ENCODE data around the gene KLRC1. TPM values are rescaled to one million over a fixed set of nuclear protein-coding genes. Genes with fewer than 3 reads are reported as not detected.

KLRC1 gene
- not detected in 2 replicates for polyA plus RNA-seq
- polyA minus RNA-seq = not detected in 2 replicates

DNA sequence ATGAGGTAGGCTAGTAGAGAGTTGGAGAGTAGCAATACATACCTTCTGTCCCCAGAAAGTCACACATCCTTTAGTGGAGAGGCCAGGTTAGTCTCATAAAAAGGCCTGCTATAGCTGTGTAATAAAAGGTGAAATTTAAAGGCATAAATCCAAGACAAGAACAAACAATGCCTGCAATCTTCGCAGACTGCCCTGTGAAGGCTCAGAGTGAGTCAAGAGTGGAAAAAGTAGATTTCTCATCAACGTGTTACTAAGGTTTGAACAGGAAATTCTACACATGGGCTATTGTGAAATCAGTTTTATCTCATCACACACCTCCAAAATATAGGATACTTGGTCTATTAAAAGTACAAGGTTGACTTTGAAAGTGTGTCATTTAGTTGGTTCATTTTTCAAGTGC is at the start of gene KLRC1:
TSS of gene KLRC1 (minus strand) at position 222 of the 400 bp plus-strand sequence. CDS start 2,221 bp downstream, outside the sequence.
- no peak for TF ChIP-seq POLR2AphosphoS5 (IDR thresholded peaks at IDR 0.05)
- no peak for TF ChIP-seq MXI1 (conservative IDR thresholded peaks at IDR 0.05; ENCODE audit: poor library complexity, severe bottlenecking)
- TF ChIP-seq, protein P1, sequence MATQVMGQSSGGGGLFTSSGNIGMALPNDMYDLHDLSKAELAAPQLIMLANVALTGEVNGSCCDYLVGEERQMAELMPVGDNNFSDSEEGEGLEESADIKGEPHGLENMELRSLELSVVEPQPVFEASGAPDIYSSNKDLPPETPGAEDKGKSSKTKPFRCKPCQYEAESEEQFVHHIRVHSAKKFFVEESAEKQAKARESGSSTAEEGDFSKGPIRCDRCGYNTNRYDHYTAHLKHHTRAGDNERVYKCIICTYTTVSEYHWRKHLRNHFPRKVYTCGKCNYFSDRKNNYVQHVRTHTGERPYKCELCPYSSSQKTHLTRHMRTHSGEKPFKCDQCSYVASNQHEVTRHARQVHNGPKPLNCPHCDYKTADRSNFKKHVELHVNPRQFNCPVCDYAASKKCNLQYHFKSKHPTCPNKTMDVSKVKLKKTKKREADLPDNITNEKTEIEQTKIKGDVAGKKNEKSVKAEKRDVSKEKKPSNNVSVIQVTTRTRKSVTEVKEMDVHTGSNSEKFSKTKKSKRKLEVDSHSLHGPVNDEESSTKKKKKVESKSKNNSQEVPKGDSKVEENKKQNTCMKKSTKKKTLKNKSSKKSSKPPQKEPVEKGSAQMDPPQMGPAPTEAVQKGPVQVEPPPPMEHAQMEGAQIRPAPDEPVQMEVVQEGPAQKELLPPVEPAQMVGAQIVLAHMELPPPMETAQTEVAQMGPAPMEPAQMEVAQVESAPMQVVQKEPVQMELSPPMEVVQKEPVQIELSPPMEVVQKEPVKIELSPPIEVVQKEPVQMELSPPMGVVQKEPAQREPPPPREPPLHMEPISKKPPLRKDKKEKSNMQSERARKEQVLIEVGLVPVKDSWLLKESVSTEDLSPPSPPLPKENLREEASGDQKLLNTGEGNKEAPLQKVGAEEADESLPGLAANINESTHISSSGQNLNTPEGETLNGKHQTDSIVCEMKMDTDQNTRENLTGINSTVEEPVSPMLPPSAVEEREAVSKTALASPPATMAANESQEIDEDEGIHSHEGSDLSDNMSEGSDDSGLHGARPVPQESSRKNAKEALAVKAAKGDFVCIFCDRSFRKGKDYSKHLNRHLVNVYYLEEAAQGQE (IDR thresholded peaks at IDR 0.05; ENCODE audit: borderline replicate concordance) = no peak
- no peak for TF ChIP-seq EP300 (conservative IDR thresholded peaks at IDR 0.05; ENCODE audit: poor library complexity, severe bottlenecking)
- no peak for TF ChIP-seq SMC3 (conservative IDR thresholded peaks at IDR 0.05; ENCODE audit: poor library complexity)
- no peak for TF ChIP-seq RAD21 (conservative IDR thresholded peaks at IDR 0.05)
- TF ChIP-seq TAF1 (IDR thresholded peaks at IDR 0.05; ENCODE audit: low read depth) = no peak
- TF ChIP-seq, protein P2, sequence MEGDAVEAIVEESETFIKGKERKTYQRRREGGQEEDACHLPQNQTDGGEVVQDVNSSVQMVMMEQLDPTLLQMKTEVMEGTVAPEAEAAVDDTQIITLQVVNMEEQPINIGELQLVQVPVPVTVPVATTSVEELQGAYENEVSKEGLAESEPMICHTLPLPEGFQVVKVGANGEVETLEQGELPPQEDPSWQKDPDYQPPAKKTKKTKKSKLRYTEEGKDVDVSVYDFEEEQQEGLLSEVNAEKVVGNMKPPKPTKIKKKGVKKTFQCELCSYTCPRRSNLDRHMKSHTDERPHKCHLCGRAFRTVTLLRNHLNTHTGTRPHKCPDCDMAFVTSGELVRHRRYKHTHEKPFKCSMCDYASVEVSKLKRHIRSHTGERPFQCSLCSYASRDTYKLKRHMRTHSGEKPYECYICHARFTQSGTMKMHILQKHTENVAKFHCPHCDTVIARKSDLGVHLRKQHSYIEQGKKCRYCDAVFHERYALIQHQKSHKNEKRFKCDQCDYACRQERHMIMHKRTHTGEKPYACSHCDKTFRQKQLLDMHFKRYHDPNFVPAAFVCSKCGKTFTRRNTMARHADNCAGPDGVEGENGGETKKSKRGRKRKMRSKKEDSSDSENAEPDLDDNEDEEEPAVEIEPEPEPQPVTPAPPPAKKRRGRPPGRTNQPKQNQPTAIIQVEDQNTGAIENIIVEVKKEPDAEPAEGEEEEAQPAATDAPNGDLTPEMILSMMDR (IDR thresholded peaks at IDR 0.05; ENCODE audit: poor library complexity, severe bottlenecking) = no peak
- no peak for TF ChIP-seq EZH2 (IDR thresholded peaks at IDR 0.05; ENCODE audit: borderline replicate concordance, insufficient read depth, low read length, poor library complexity, severe bottlenecking)
- no peaks in the 10 kb centered on the region for H3K79me2 ChIP-seq (replicated peaks; ENCODE audit: insufficient read depth, low read length)
- H3K9me2 ChIP-seq (ENCODE audit: insufficient read depth, low read length) = no peaks in the 10 kb centered on the region
- H3F3A ChIP-seq (ENCODE audit: insufficient read depth, low read length, poor library complexity, severe bottlenecking) = no peaks in the 10 kb centered on the region
- no peak within 1 kb of the TSS for H3K9ac ChIP-seq (ENCODE audit: low read length)
- H3K36me3 ChIP-seq (ENCODE audit: insufficient read depth, low read length) = no peaks in the 10 kb centered on the region
- H2AFZ ChIP-seq (ENCODE audit: low read depth, low read length) = no peak within 1 kb of the TSS
- no peak within 1 kb of the TSS for H3K27ac ChIP-seq (ENCODE audit: low read length)
- no peak within 1 kb of the TSS for H3K4me3 ChIP-seq (ENCODE audit: low read length)
- H3K27me3 ChIP-seq (ENCODE audit: insufficient read depth, low read depth, low read length) = no peaks in the 10 kb centered on the region
- H4K20me1 ChIP-seq (ENCODE audit: insufficient read depth) = no peaks in the 10 kb centered on the region
- no peak within 1 kb of the TSS for H3K4me2 ChIP-seq (ENCODE audit: low read length)
- no peaks in the 10 kb centered on the region for H3K9me3 ChIP-seq (ENCODE audit: low read length)

DNA sequence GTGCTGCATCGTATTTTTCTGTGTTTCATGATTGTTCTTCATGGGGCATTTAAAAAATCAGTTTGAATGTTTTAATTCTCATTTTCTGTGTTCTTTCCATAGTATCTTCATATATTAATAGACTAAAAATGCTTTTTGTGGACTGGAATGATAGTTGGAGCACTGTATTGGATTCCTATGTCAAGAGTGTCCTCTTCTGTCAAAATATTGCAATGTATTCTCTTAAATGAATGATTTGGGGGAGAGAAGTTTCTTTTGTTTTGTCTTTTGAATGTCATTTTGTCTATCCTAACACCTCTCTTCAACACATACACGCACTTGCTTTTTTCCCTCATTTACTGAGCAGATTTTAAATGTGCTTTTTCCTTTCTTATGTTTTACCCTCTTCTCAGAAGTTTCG is 47.9 kb upstream of the KLRC1 start:
- H3K27ac ChIP-seq (ENCODE audit: low read length) = no peak overlapping the region
- TF ChIP-seq RAD21 (conservative IDR thresholded peaks at IDR 0.05) = no peak
- no peak for TF ChIP-seq MXI1 (conservative IDR thresholded peaks at IDR 0.05; ENCODE audit: poor library complexity, severe bottlenecking)
- no peak for TF ChIP-seq EP300 (conservative IDR thresholded peaks at IDR 0.05; ENCODE audit: poor library complexity, severe bottlenecking)
- no peak for TF ChIP-seq TAF1 (IDR thresholded peaks at IDR 0.05; ENCODE audit: low read depth)
- no peak for TF ChIP-seq POLR2AphosphoS5 (IDR thresholded peaks at IDR 0.05)
- TF ChIP-seq SMC3 (conservative IDR thresholded peaks at IDR 0.05; ENCODE audit: poor library complexity) = no peak
- TF ChIP-seq, protein P2 (IDR thresholded peaks at IDR 0.05; ENCODE audit: poor library complexity, severe bottlenecking) = no peak
- TF ChIP-seq, protein P1 (IDR thresholded peaks at IDR 0.05; ENCODE audit: borderline replicate concordance) = no peak
- TF ChIP-seq EZH2 (IDR thresholded peaks at IDR 0.05; ENCODE audit: borderline replicate concordance, insufficient read depth, low read length, poor library complexity, severe bottlenecking) = no peak
- no peaks in the 10 kb centered on the region for H3K27me3 ChIP-seq (ENCODE audit: insufficient read depth, low read depth, low read length)
- H3K36me3 ChIP-seq (ENCODE audit: insufficient read depth, low read length) = no peaks in the 10 kb centered on the region
- no peak overlapping the region for H2AFZ ChIP-seq (ENCODE audit: low read depth, low read length)
- H3K4me3 ChIP-seq (ENCODE audit: low read length) = no peak overlapping the region
- no peak overlapping the region for H3K4me2 ChIP-seq (ENCODE audit: low read length)
- H3K9me2 ChIP-seq (ENCODE audit: insufficient read depth, low read length) = no peaks in the 10 kb centered on the region
- no peaks in the 10 kb centered on the region for H3F3A ChIP-seq (ENCODE audit: insufficient read depth, low read length, poor library complexity, severe bottlenecking)
- no peaks in the 10 kb centered on the region for H4K20me1 ChIP-seq (ENCODE audit: insufficient read depth)
- no peak overlapping the region for H3K9ac ChIP-seq (ENCODE audit: low read length)
- H3K9me3 ChIP-seq (ENCODE audit: low read length) = no peaks in the 10 kb centered on the region
- H3K79me2 ChIP-seq (replicated peaks; ENCODE audit: insufficient read depth, low read length) = no peaks in the 10 kb centered on the region

Measured in neural cell (in vitro differentiated cells).